ENCODE measurements around the gene WIPF1.

WIPF1 gene

GRCh38 chr2:174606336-174606735 lies 8.7 kb upstream of the WIPF1 start:
- no peak for TF ChIP-seq CTCF (IDR thresholded peaks at IDR 0.05; ENCODE audit: insufficient read depth, missing control alignments)
- no peak for DNase-seq (ENCODE audit: insufficient read length, low spot score)
- FAIRE-seq: no peak

- FAIRE-seq (no peak), DNase-seq (ENCODE audit: insufficient read length, low spot score) (no peak)
- no peak for TF ChIP-seq CTCF (IDR thresholded peaks at IDR 0.05; ENCODE audit: insufficient read depth, missing control alignments)
Measured at GRCh38 chr2:174605687-174606086, 8.1 kb upstream of the WIPF1 start.

GRCh38 chr2:174603280-174603679 lies 5.7 kb upstream of the WIPF1 start:
- DNase-seq (ENCODE audit: insufficient read length, low spot score) (no peak), FAIRE-seq (no peak)
- TF ChIP-seq CTCF (IDR thresholded peaks at IDR 0.05; ENCODE audit: insufficient read depth, missing control alignments): peak; percentile 59

- DNase-seq (ENCODE audit: insufficient read length, low spot score): no peak
- FAIRE-seq: no peak
- no peak for TF ChIP-seq CTCF (IDR thresholded peaks at IDR 0.05; ENCODE audit: insufficient read depth, missing control alignments)
Measured at GRCh38 chr2:174602745-174603144, 5.1 kb upstream of the WIPF1 start.

DNA sequence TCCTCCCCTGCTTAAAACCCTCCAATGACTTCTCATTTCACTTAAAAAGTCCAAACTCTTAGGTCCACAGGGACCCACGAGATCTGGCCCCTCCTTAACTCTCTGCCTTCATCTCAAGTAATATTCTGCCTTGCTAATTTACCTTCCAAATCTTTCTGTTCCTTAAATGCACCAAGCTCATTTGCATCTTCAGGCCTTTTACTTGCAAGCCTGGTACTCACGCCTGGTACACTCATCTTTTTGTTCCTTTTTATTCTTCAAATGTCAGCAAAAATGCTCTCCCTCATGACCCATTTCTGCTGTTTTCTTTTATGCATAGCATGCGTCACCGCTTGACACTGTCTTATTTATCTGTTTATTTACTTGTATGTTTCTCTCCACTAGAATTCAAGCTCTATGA lies 2.7 kb upstream of the WIPF1 start:
- DNase-seq (ENCODE audit: insufficient read length, low spot score) (no peak), FAIRE-seq (no peak)
- no peak for TF ChIP-seq CTCF (IDR thresholded peaks at IDR 0.05; ENCODE audit: insufficient read depth, missing control alignments)

- DNase-seq (ENCODE audit: insufficient read length, low spot score): no peak
- TF ChIP-seq CTCF (IDR thresholded peaks at IDR 0.05; ENCODE audit: insufficient read depth, missing control alignments): no peak
- no peak for FAIRE-seq
Measured at GRCh38 chr2:174599310-174599921, 1.8 kb upstream of the WIPF1 start.

DNA sequence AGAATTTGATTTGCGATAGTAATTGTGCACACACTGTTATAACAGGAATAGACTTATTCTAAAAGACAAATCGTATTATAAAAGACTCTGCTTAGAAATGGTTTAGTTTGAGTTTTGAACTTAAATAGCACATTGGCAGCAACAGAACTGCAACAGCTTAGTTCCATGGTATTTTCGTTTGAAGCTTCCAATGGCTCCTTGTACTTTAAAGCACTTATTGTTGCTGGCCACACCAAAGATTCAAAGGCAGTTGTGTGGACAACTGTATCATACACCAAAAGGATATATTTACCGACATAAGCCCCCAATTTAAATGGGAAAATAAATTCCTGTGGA lies 627 bp downstream of the WIPF1 start:
- DNase-seq (ENCODE audit: insufficient read length, low spot score): no peak
- no peak for TF ChIP-seq CTCF (IDR thresholded peaks at IDR 0.05; ENCODE audit: insufficient read depth, missing control alignments)
- no peak for FAIRE-seq

All from D721Med (cell line).